Measurements from ENCODE around the gene DDX42. TPM values are rescaled to one million over a fixed set of nuclear protein-coding genes. Genes with fewer than 3 reads are reported as not detected.

The DDX42 gene
- total RNA-seq, 1 donor from 2014 or later = 83.1 TPM

Other genes with a start within 250 kb of the DDX42 start
- 24.0 and 31.3 TPM in 2 replicates for gene DCAF7, start 223.7 kb upstream of the DDX42 start, total RNA-seq
- gene TACO1, start 173.3 kb upstream of the DDX42 start, total RNA-seq = 24.3 and 27.2 TPM in 2 replicates
- 104 and 125 TPM in 2 replicates for gene MAP3K3, start 151.8 kb upstream of the DDX42 start, total RNA-seq
- 14.5 and 24.9 TPM in 2 replicates for gene LIMD2, start 74.0 kb upstream of the DDX42 start, total RNA-seq
- 19.7 and 22.1 TPM in 2 replicates for gene STRADA, start 32.4 kb upstream of the DDX42 start, total RNA-seq
- gene CCDC47, start 573 bp upstream of the DDX42 start, total RNA-seq = 92.4 and 113 TPM in 2 replicates
- gene PSMC5, start 53.3 kb downstream of the DDX42 start, total RNA-seq = 134 and 137 TPM in 2 replicates
- gene FTSJ3, start 53.5 kb downstream of the DDX42 start, total RNA-seq = 64.3 and 102 TPM in 2 replicates
- 71.5 and 107 TPM in 2 replicates for gene SMARCD2, start 68.5 kb downstream of the DDX42 start, total RNA-seq
- gene CSH2, start 99.5 kb downstream of the DDX42 start, total RNA-seq = not detected in 2 replicates
- not detected in 2 replicates for gene GH2, start 107.8 kb downstream of the DDX42 start, total RNA-seq
- not detected in 2 replicates for gene CSH1, start 122.4 kb downstream of the DDX42 start, total RNA-seq
- gene CSHL1, start 137.1 kb downstream of the DDX42 start, total RNA-seq = not detected in 2 replicates
- not detected in 2 replicates for gene GH1, start 144.7 kb downstream of the DDX42 start, total RNA-seq
- 1.5 and 1.7 TPM in 2 replicates for gene CD79B, start 158.2 kb downstream of the DDX42 start, total RNA-seq
- 0.07 TPM in 1 of 2 replicates, not detected in the other for gene SCN4A, start 198.7 kb downstream of the DDX42 start, total RNA-seq
- gene PRR29, start 224.2 kb downstream of the DDX42 start, total RNA-seq = 0.20 and 0.28 TPM in 2 replicates
- 668 and 680 TPM in 2 replicates for gene ICAM2, start 246.5 kb downstream of the DDX42 start, total RNA-seq

All from pulmonary artery endothelial cell (primary cell).